Prostate gland (tissue), 2 donors: ENCODE measurements around the gene DNM3. TPM values are rescaled to one million over a fixed set of nuclear protein-coding genes. Genes with fewer than 3 reads are reported as not detected.

Experiments
- DNase-seq: peaks from one replicate; pipeline ENCODE4 v3.0.0-alpha.2; 2019; ENCODE audit warnings: low spot score
- H3K27ac ChIP-seq, 2 donors: fragments of 200-600 bp; sonication (generic); 2 replicates each; pipeline ENCODE4 v1.5.1; 2017 to 2019
- H3K27me3 ChIP-seq: fragments of 200-600 bp; sonication (generic); replicated peaks from 2 replicates; pipeline ENCODE4 v1.5.1; 2019; ENCODE audit not compliant: insufficient read depth
- H3K36me3 ChIP-seq, 2 donors: fragments of 200-600 bp; sonication (generic); 1 replicate in 1 of 2; 2 replicates in 1 of 2; pipeline versions ENCODE4 v1.5.1 to v1.8.1; 2017 to 2019
- H3K4me1 ChIP-seq: fragments of 200-600 bp; sonication (generic); replicated peaks from 2 replicates; pipeline ENCODE4 v1.5.1; 2019
- H3K4me3 ChIP-seq, 2 donors: fragments of 200-600 bp; sonication (generic); 2 replicates each; pipeline ENCODE4 v1.5.1; 2017 to 2019
- H3K9me3 ChIP-seq: fragments of 200-600 bp; sonication (generic); 2 replicates; pipeline ENCODE4 v1.5.1; 2017
- CTCF ChIP-seq, 4 experiments: fragments of 200-600 bp in 2 of 4; fragments of 450-650 bp in 2 of 4; sonication (generic) in 2 of 4; IDR thresholded peaks; 1 replicate in 3 of 4; 2 replicates in 1 of 4; pipeline ENCODE4 v1.5.1; 2016 to 2019; ENCODE audit warnings: antibody characterized with exemption in 4 of 4, mild to moderate bottlenecking in 2 of 4, moderate library complexity in 2 of 4
- POLR2A ChIP-seq: fragments of 450-650 bp; IDR thresholded peaks from one replicate; pipeline ENCODE4 v1.6.1; 2016; ENCODE audit warnings: antibody characterized with exemption, mild to moderate bottlenecking
- POLR2AphosphoS5 ChIP-seq: sonication (generic); formaldehyde crosslinking; IDR thresholded peaks from one replicate; pipeline ENCODE4 v1.6.1; 2017; ENCODE audit warnings: antibody characterized with exemption
- WGBS: methylation state at CpG from one replicate; pipeline ENCODE4 v1.1.5; 2018; 5-methylcytosine and 5-hydroxymethylcytosine counted together
- intact Hi-C: fragments of 100-400 bp; cut with DNase I; formaldehyde crosslinking; loops from one replicate; pipeline ENCODE4 v1.14.2; 2022
- total RNA-seq, 2 donors: library from RNA; depleted of rRNA; stranded (reverse); fragments of >200 nt; gene quantifications; one replicate each; pipeline ENCODE4 v1.1.0, GENCODE V29; 2016

DNM3 gene
- total RNA-seq, result 1 to 10 TPM; 2.3 to 5.3 TPM

- peak within 1 kb of the TSS; percentile 55 to 57 for H3K4me3 ChIP-seq
- no peaks in the 10 kb centered on the region for H3K9me3 ChIP-seq
- no peaks in the 10 kb centered on the region for H3K4me1 ChIP-seq
Observed at GRCh38 chr1:171841050-171841910, at the start of gene DNM3. Gene DNM3, plus strand, starts transcription at chr1:171841498. Its CDS starts 159 bp downstream, at chr1:171841657.

GRCh38 chr1:171792656-171793369, 48.5 kb upstream of the DNM3 start:
- H3K4me1 ChIP-seq, result no peaks in the 10 kb centered on the region
- no peak for TF ChIP-seq POLR2A
- TF ChIP-seq POLR2AphosphoS5, result no peak
- TF ChIP-seq CTCF (IDR thresholded peaks at IDR 0.05), result no peak

More at GRCh38 chr1:171841050-171841910, at the start of gene DNM3:
- Histone ChIP-seq H3K27ac (peak within 1 kb of the TSS; percentile 53 to 66), H3K36me3 (no peaks in the 10 kb centered on the region), H3K27me3 (no peaks in the 10 kb centered on the region)
- peak; percentile 20 for TF ChIP-seq POLR2AphosphoS5
- no peak for TF ChIP-seq CTCF (IDR thresholded peaks at IDR 0.05)
- peak; percentile 64 for TF ChIP-seq POLR2A
- intact Hi-C loops, result no loop called here
- peak; percentile 63 for DNase-seq
- 1% methylated on average over 65 of the region's 85 CpGs for WGBS

GRCh38 chr1:171793636-171794035, 47.7 kb upstream of the DNM3 start:
- no peak for DNase-seq
- intact Hi-C loops, result no loop called here
- WGBS, result 94% methylated on average over 1 of the region's 1 CpG
- no peaks in the 10 kb centered on the region for H3K27me3 ChIP-seq
- H3K36me3 ChIP-seq, result no peaks in the 10 kb centered on the region
- H3K4me3 ChIP-seq, result no peak overlapping the region
- no peak overlapping the region for H3K27ac ChIP-seq
- no peaks in the 10 kb centered on the region for H3K4me1 ChIP-seq
- TF ChIP-seq CTCF (IDR thresholded peaks at IDR 0.05), result no peak
- no peak for TF ChIP-seq POLR2AphosphoS5
- no peak for TF ChIP-seq POLR2A
- no peaks in the 10 kb centered on the region for H3K9me3 ChIP-seq

More at GRCh38 chr1:171792656-171793369, 48.5 kb upstream of the DNM3 start:
- H3K9me3 ChIP-seq, result no peaks in the 10 kb centered on the region
- H3K4me3 ChIP-seq, result no peak overlapping the region
- no peaks in the 10 kb centered on the region for H3K36me3 ChIP-seq
- no peak overlapping the region for H3K27ac ChIP-seq
- intact Hi-C loops, result no loop called here
- H3K27me3 ChIP-seq, result no peaks in the 10 kb centered on the region
- 90% methylated on average over 7 of the region's 7 CpGs for WGBS
- no peak for DNase-seq

- H3K27ac ChIP-seq, result no peak overlapping the region
- intact Hi-C loops, result no loop called here
- H3K36me3 ChIP-seq, result no peaks in the 10 kb centered on the region
- H3K27me3 ChIP-seq, result no peaks in the 10 kb centered on the region
- 93% methylated on average over 4 of the region's 4 CpGs for WGBS
- no peaks in the 10 kb centered on the region for H3K9me3 ChIP-seq
- H3K4me3 ChIP-seq, result no peak overlapping the region
- H3K4me1 ChIP-seq, result no peaks in the 10 kb centered on the region
- TF ChIP-seq POLR2AphosphoS5 (no peak), POLR2A (no peak), CTCF (IDR thresholded peaks at IDR 0.05) (no peak)
- no peak for DNase-seq
Observed at GRCh38 chr1:171794085-171794484, 47.2 kb upstream of the DNM3 start.
